Activated CD8-positive, alpha-beta memory T cell treated with anti-CD3 and anti-CD28 coated beads, Interleukin-2, amount 10 ng/mL, durations not matched to agents 7 days and 5 days (primary cell): ENCODE data around the gene HARS1. TPM values are rescaled to one million over a fixed set of nuclear protein-coding genes. Genes with fewer than 3 reads are reported as not detected.

Experiments used
- ATAC-seq: fragments of 150-1000 bp; cut with Tn5 transposase; one replicate; pipeline ENCODE4 v1.10.0; 2021; ENCODE audit warnings: moderate library complexity
- CTCF ChIA-PET: fragments of 350-600 bp; sonication (Branson Sonifier 250); formaldehyde crosslinking; loops from one replicate; lab custom pipeline; 2021; ENCODE audit warnings: antibody characterized with exemption; lab: Charles Lee
- DNase-seq: peaks from one replicate; pipeline ENCODE4 v3.0.0-alpha.2; 2020
- H3K27ac Mint-ChIP-seq: one replicate; pipeline ENCODE4 v1.8.0; 2021; ENCODE audit warnings: mild to moderate bottlenecking, mixed read lengths
- H3K27me3 Mint-ChIP-seq: one replicate; pipeline ENCODE4 v1.8.0; 2021; ENCODE audit warnings: mixed read lengths
- H3K36me3 Mint-ChIP-seq: one replicate; pipeline ENCODE4 v1.8.0; 2021; ENCODE audit warnings: mild to moderate bottlenecking, mixed read lengths
- H3K4me1 Mint-ChIP-seq: one replicate; pipeline ENCODE4 v1.8.0; 2021; ENCODE audit warnings: mixed read lengths
- H3K4me3 Mint-ChIP-seq: one replicate; pipeline ENCODE4 v1.8.0; 2021; ENCODE audit warnings: mild to moderate bottlenecking, moderate library complexity, mixed read lengths
- H3K9me3 Mint-ChIP-seq: one replicate; pipeline ENCODE4 v1.8.0; 2022; ENCODE audit warnings: low read depth, mixed read lengths
- total RNA-seq, 2 experiments: library from RNA; stranded (reverse); gene quantifications; one replicate each; pipeline ENCODE4 v1.2.3, GENCODE V29; 2021

HARS1 gene
- total RNA-seq, 2 experiments from 2014 or later: 75.9 to 93.9 TPM

DNA sequence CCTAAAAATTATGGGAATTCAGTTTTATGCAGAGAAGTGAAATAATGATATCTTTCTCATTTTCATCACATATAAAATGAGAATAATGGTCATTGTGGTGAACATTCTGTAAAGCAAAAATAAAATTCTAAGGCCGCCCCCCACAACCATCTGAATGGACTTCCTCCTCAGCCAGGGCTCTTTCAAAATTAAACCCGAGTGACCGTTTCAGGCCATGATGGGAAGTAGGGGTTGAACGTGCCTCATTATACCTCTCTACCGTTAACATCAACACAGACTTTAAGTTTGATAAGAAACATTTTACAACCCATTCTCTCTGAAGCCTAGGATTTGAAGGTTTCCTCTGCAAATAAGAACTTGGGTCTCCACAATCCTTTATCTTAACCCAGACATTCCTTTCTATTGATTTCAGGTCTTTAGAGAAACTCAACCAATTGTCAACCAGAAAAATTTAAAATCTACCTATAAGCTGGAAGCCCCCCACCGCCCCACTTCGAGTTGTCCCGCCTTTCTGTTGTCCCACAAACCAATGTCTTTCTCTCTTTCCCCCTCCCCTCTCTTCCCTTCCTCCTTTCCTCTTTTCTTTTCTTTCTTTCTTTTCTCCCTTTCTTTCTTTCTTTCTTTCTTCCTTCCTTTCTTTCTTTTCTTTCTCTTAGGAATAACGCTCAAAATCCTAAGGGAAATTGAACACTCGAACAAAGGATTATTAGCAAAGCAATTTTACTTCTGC, 53.6 kb downstream of the HARS1 start:
- DNase-seq: no peak
- ATAC-seq: no peak
- H3K27ac Mint-ChIP-seq: no peak overlapping the region
- peaks cover 58% of the 10 kb centered on the region for H3K4me1 Mint-ChIP-seq
- H3K27me3 Mint-ChIP-seq: peaks cover 7% of the 10 kb centered on the region
- no peak overlapping the region for H3K4me3 Mint-ChIP-seq
- CTCF ChIA-PET: interaction anchor here (0.5 to 5.6 kb wide), 3 partner anchors 84 to 265 kb away, joined by 3 to 34 read pairs (median 3); no protein-coding TSS in a partner anchor
- peaks cover 5% of the 10 kb centered on the region for H3K36me3 Mint-ChIP-seq
- no peaks in the 10 kb centered on the region for H3K9me3 Mint-ChIP-seq

DNA sequence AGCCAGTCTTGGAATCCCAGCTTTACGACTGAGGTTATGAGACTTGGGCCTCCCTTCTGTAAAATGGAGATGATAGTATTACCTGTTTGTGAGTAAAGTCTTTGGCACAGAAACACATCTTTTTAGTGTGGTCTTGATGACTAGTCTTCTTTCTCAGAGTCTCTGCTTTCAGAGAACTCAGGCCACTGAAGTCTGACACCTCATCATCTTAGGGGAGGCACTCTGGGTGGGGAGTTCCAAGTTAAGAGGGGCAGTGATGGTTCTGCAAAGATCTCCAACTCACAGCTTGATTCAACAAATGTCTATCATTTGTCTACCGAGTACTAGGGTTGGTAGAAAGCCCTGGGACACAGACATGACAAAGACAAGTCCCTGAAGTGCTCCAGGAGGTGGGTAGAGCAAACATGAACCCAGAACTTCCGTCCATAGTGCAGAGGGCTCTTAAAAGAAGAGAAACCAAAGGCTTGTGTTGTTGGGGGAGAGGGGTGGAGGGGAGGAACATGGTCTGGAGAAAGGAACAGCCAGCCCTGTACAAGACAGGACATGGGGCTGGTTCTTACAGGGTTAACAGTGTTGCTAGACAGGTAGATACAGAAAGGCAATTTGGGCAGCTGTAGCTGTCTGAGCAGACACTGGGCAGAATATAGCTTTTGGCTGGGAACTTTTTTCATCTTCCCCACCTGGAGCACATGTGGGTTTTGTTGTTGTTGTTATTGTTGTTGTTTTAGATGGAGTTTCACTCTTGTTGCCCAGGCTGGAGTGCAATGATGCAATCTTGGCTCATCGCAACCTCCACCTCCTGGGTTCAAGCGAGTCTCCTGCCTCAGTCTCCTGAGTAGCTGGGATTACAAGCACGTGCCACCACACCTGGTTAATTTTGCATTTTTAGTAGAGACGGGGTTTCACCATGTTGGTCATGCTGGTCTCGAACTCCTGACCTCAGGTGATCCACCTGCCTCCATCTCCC, 55.6 kb downstream of the HARS1 start:
- Mint-ChIP-seq H3K9me3 (no peaks in the 10 kb centered on the region), H3K36me3 (peaks cover 5% of the 10 kb centered on the region), H3K4me1 (peaks cover 53% of the 10 kb centered on the region), H3K27ac (peak overlapping the region; percentile 56), H3K27me3 (peaks cover 25% of the 10 kb centered on the region), H3K4me3 (no peak overlapping the region)
- no peak for ATAC-seq
- DNase-seq: no peak
- CTCF ChIA-PET: interaction anchor here (1.0 to 5.6 kb wide), 25 partner anchors 10 to 491 kb away, joined by 3 to 34 read pairs (median 4); partner anchors contain the start of genes ANKHD1, EIF4EBP3, HARS1 and HARS2

DNA sequence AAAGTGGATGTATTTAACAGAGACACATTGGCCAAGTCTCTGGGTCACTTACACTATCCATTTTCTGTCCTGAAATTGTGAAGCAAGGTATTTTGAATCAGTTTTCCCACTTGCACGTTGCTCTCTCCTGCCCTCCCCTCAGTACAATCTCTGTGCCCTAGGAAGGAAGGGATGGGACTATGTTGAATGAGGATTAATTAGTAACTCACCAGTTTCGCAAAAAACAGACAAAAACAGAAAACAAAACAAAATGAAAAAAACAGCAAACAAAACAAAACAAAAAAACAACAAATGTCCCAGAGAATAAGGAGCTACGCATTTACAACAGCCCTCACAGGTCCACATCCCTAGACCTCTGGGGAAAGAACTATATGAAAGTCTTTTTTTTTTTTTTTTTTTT, 57.1 kb downstream of the HARS1 start:
- no peak overlapping the region for H3K27ac Mint-ChIP-seq
- H3K27me3 Mint-ChIP-seq: peaks cover 27% of the 10 kb centered on the region
- H3K9me3 Mint-ChIP-seq: no peaks in the 10 kb centered on the region
- ATAC-seq: no peak
- CTCF ChIA-PET: interaction anchor here (1.1 to 5.6 kb wide), 15 partner anchors 13 to 287 kb away, joined by 3 to 34 read pairs (median 7); partner anchors contain the start of genes EIF4EBP3, HARS1, HARS2 and HBEGF
- H3K4me1 Mint-ChIP-seq: peaks cover 45% of the 10 kb centered on the region
- DNase-seq: no peak
- no peak overlapping the region for H3K4me3 Mint-ChIP-seq
- H3K36me3 Mint-ChIP-seq: peaks cover 1% of the 10 kb centered on the region

DNA sequence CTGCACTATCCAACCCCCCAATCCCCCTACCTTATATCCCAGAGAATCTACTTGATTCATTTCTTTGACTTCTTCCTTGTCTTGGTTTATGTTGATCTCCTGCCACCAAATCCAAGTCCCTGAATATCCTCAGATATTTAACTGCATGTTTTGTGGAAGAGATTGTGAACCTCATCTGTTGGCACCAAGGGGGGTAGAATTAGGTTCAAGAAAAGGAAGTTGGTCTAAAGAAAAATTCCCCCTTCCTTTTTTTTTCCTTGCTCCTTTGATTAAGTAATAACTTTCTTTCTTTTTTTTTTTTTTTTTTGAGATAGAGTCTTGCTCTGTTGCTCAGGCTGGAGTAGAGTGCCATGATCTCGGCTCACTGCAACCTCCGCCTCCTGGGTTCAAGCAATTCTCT, 57.7 kb downstream of the HARS1 start:
- peaks cover 39% of the 10 kb centered on the region for H3K4me1 Mint-ChIP-seq
- DNase-seq: no peak
- peaks cover 27% of the 10 kb centered on the region for H3K27me3 Mint-ChIP-seq
- H3K4me3 Mint-ChIP-seq: peak overlapping the region; percentile 76
- CTCF ChIA-PET: interaction anchor here (1.1 to 5.6 kb wide), 5 partner anchors 8 to 270 kb away, joined by 3 to 34 read pairs (median 5); no protein-coding TSS in a partner anchor
- no peaks in the 10 kb centered on the region for H3K36me3 Mint-ChIP-seq
- H3K9me3 Mint-ChIP-seq: no peaks in the 10 kb centered on the region
- ATAC-seq: no peak
- no peak overlapping the region for H3K27ac Mint-ChIP-seq

DNA sequence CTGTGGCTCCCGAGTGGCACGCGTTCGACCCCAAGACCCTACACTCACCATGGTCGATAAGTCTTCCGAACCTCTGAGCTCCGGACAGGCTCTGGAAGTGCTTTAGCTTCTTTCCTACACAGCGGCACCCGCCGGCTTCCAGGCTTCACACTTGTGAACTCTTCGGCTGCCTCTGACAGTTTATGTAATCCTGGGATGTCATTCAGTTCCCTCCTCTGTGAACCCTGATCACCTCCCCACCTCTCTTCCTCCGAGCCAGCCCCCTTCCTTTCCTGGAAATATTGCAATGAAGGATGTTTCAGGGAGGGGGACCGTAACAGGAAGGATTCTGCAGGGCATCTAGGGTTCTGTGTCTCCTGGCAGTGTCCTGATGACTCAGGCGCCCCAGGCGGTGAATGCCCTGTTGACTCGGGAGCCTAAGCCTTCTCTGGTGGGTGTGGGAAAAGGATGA, 58.1 kb downstream of the HARS1 start, which contains the start of gene CD14:
CD14 (minus strand) TSS at position 155 of the 451 bp plus-strand sequence; CDS start at position 51, 104 bp downstream.
- Mint-ChIP-seq H3K27ac (no peak within 1 kb of the TSS), H3K27me3 (peaks cover 27% of the 10 kb centered on the region), H3K4me3 (peak within 1 kb of the TSS; percentile 76), H3K36me3 (peaks cover 1% of the 10 kb centered on the region), H3K4me1 (peaks cover 36% of the 10 kb centered on the region), H3K9me3 (peaks cover 1% of the 10 kb centered on the region)
- CTCF ChIA-PET: interaction anchor here (0.8 to 1.6 kb wide), 10 partner anchors 9 to 270 kb away, joined by 3 to 7 read pairs (median 4); no protein-coding TSS in a partner anchor
- DNase-seq: no peak
- ATAC-seq: peak; percentile 6

DNA sequence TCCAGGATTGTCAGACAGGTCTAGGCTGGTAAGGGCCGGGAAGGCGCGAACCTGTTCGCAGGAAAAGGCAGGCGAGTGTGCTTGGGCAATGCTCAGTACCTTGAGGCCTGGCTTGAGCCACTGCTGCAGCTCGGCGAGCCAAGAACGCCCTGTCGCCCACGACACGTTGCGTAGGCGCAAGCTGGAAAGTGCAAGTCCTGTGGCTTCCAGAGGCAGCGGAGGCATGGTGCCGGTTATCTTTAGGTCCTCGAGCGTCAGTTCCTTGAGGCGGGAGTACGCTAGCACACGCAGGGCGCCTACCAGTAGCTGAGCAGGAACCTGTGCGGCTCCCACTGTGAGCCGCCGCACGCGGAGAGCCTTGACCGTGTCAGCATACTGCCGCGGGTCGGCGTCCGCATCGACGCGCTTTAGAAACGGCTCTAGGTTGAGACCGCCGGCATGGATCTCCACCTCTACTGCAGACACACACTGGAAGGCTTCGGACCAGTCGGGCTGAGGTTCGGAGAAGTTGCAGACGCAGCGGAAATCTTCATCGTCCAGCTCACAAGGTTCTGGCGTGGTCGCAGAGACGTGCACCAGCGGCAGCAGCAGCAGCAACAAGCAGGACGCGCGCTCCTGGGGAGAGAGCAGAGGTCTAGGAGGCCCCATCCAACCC, 58.7 kb downstream of the HARS1 start:
- Mint-ChIP-seq H3K36me3 (peaks cover 2% of the 10 kb centered on the region), H3K4me3 (peak overlapping the region; percentile 76), H3K27ac (no peak overlapping the region), H3K4me1 (peaks cover 35% of the 10 kb centered on the region), H3K9me3 (peaks cover 2% of the 10 kb centered on the region), H3K27me3 (peaks cover 27% of the 10 kb centered on the region)
- ATAC-seq (peak; percentile 85), DNase-seq (peak; percentile 63)
- CTCF ChIA-PET: interaction anchor here (0.6 to 1.6 kb wide), 10 partner anchors 9 to 269 kb away, joined by 3 to 7 read pairs (median 4); no protein-coding TSS in a partner anchor

DNA sequence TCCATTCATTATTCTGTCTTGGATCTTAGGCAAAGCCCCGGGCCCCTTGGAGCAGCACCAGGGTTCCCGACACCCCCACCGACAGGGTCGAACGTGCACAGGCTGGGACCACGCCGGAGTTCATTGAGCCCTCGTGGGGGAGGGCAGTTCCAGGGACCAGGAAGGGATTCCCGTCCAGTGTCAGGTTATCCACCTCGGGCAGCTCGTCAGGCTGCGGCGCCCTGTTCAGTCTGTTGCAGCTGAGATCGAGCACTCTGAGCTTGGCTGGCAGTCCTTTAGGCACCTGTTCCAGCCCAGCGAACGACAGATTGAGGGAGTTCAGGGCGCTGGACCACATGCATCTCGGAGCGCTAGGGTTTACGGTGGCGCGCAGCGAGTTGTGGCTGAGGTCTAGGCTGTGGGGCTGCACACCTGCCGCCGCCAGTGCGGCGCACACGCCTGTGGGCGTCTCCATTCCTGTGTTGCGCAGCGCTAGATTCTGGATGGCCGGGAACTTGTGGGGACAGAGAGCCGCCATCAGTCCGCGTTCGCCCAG, 59.3 kb downstream of the HARS1 start:
- H3K4me3 Mint-ChIP-seq: peak overlapping the region; percentile 76
- peaks cover 30% of the 10 kb centered on the region for H3K27me3 Mint-ChIP-seq
- DNase-seq (no peak), ATAC-seq (peak; percentile 47)
- H3K36me3 Mint-ChIP-seq: peaks cover 2% of the 10 kb centered on the region
- H3K4me1 Mint-ChIP-seq: peaks cover 33% of the 10 kb centered on the region
- H3K27ac Mint-ChIP-seq: no peak overlapping the region
- H3K9me3 Mint-ChIP-seq: peaks cover 2% of the 10 kb centered on the region
- CTCF ChIA-PET: interaction anchor here (0.6 to 1.4 kb wide), 5 partner anchors 57 to 259 kb away, joined by 3 to 5 read pairs (median 4); no protein-coding TSS in a partner anchor

DNA sequence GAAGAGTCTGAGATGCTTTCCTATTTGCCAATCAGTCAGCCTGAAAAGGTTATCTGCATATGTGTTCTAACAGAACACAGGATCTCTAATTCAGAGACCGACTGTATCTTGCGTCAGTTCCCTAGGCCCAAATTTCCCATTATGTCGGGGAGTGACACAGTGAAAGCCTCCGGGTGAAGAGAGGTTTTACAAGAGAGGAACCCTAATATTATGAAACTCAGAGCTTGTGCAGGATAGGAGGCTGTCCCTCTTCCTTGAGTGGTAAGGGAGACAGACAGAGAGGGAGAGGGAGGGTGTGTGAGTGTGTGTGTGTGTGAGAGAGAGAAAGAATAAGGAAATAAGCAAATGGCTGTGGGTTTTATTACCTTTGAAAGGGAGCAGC, 60.1 kb downstream of the HARS1 start:
- CTCF ChIA-PET: interaction anchor here (1.3 kb wide), 1 partner anchor 258 kb away, joined by 5 read pairs; no protein-coding TSS in a partner anchor
- H3K27ac Mint-ChIP-seq: no peak overlapping the region
- H3K27me3 Mint-ChIP-seq: peaks cover 34% of the 10 kb centered on the region
- DNase-seq (no peak), ATAC-seq (no peak)
- H3K36me3 Mint-ChIP-seq: peaks cover 2% of the 10 kb centered on the region
- no peak overlapping the region for H3K4me3 Mint-ChIP-seq
- H3K9me3 Mint-ChIP-seq: peaks cover 2% of the 10 kb centered on the region
- peaks cover 32% of the 10 kb centered on the region for H3K4me1 Mint-ChIP-seq

DNA sequence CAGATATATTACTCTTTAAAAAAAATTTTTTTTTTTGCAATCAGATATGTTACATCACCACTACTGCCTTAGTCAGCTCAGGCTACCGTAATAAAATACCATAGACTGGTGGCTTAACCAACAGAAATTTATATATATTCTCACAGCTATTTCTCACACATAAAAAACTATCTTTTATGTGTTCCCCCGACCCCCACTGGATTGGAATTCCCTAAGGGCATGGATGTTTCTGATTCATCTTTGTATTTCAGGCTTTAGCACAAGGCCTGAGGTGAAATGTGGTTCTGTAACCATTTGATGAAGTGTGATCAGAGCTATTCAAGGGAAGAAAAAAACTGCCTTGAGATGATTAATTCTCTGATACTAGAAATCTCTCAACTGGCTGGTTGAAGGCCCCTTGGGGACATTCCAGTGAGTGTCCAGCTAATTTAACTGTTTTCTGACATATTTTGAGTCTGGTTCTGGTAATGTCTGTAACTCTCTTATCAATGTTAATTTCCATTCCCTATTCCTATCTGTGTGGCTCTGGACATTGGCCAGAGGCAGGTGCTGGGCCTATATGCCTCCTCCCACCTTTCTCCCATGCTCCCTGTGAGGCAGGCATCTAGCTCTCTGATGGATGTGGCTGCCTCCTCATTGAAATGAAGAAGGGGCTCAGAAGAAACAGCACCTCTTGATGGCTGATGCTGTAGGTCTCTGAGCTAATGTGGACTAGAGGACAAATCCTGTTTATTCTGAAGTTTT, 60.7 kb downstream of the HARS1 start:
- H3K27me3 Mint-ChIP-seq: peaks cover 34% of the 10 kb centered on the region
- DNase-seq (no peak), ATAC-seq (no peak)
- H3K4me3 Mint-ChIP-seq: no peak overlapping the region
- H3K27ac Mint-ChIP-seq: no peak overlapping the region
- CTCF ChIA-PET: interaction anchor here (1.3 kb wide), 1 partner anchor 257 kb away, joined by 5 read pairs; no protein-coding TSS in a partner anchor
- H3K36me3 Mint-ChIP-seq: peaks cover 2% of the 10 kb centered on the region
- H3K4me1 Mint-ChIP-seq: peaks cover 30% of the 10 kb centered on the region
- peaks cover 2% of the 10 kb centered on the region for H3K9me3 Mint-ChIP-seq

DNA sequence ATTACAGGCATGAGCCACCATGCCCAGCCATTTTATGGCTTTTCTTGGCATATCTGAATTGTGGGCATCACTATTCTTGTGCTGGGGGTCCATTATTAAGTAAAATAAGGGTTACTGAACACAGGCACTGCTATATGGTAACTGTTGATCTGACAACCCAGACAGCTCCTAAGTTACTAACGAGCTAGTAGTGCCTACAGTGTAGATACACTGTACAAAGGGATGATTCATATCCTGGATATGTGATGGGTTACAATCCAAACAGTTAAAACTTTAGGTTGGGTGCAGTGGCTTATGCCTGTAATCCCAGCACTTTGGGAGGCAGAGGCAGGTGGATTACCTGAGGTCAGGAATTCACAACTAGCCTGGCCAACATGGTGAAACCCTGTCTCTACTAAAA, 62.5 kb downstream of the HARS1 start:
- DNase-seq (no peak), ATAC-seq (no peak)
- Mint-ChIP-seq H3K9me3 (peaks cover 2% of the 10 kb centered on the region), H3K4me1 (peaks cover 19% of the 10 kb centered on the region), H3K4me3 (no peak overlapping the region), H3K27me3 (peaks cover 35% of the 10 kb centered on the region), H3K27ac (no peak overlapping the region), H3K36me3 (peaks cover 2% of the 10 kb centered on the region)
- CTCF ChIA-PET: interaction anchor here (1.0 to 1.1 kb wide), 2 partner anchors 10 to 256 kb away, joined by 3 read pairs; no protein-coding TSS in a partner anchor

DNA sequence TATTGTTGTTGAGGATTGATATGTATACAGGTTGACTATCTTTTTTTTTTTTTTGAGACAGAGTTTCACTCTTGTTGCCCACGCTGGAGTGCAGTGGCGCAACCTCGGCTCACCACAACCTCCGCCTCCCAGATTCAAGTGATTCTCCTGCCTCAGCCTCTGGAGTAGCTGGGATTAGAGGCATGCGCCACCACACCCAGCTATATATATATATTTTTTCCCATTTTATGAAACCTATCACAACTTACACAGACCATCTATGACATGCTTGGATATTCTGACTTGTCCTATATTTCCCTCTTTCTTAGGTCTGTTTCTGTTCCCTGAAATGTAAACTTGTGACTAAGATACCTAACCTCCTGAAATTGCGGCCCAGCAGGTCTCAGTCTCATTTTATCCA, 63.2 kb downstream of the HARS1 start:
- Mint-ChIP-seq H3K27me3 (peaks cover 30% of the 10 kb centered on the region), H3K4me3 (no peak overlapping the region)
- CTCF ChIA-PET: interaction anchor here (1.1 to 1.3 kb wide), 3 partner anchors 9 to 265 kb away, joined by 3 to 5 read pairs (median 3); partner anchors contain the start of gene TMCO6

More for the DNA sequence above, 63.2 kb downstream of the HARS1 start:
- DNase-seq (no peak), ATAC-seq (no peak)
- Mint-ChIP-seq H3K36me3 (peaks cover 2% of the 10 kb centered on the region), H3K4me1 (peaks cover 14% of the 10 kb centered on the region), H3K27ac (no peak overlapping the region), H3K9me3 (peaks cover 2% of the 10 kb centered on the region)
